ACHN (cell line): Measurements from ENCODE around the gene NECAP2.
"Not testable (repeated sequence)": the region's sequence is repeated elsewhere in the genome, so short reads cannot be mapped to it uniquely, and the experiment has no call there.

Experiments
- DNase-seq: peaks from one replicate; pipeline ENCODE4 v3.0.0-alpha.2; 2015
- in situ Hi-C: cut with HindIII; loops from 2 replicates; pipeline ENCODE4 v1.10.0; 2017; ENCODE audit warnings: low sequenced_read_pairs, low pct_ligation_motif_present, low pct_unique_long_range_greater_than_20kb

The NECAP2 gene

DNA sequence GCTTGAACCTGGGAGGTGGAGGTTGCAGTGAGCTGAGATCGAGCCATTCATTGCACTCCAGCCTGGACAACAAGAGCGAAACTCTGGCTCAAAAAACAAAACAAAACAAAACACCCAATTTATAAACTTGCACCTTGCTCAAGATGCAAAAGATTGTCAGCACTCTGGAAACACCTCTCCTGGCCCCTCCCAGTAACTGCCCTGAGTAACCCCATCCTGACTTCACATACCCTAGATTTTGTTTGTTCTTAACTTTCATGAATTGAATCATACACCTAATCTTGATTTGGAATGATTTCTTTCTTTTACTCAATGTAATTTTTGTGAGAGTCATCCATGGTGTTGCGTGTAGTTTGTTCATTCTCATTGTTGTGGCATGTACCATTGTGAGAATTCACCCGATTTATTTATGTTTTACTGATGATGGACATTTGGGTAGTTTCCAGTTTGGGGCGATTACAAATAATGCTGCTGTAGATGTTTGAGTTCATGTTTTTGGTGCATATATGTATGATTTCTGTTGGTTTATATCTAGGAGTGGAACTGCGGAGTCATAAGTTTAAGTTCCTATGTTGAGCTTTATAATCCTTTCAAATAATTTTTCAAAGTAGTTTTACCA is 10.4 kb downstream of the NECAP2 start:
- DNase-seq: no peak
- in situ Hi-C loops: no loop called here

DNA sequence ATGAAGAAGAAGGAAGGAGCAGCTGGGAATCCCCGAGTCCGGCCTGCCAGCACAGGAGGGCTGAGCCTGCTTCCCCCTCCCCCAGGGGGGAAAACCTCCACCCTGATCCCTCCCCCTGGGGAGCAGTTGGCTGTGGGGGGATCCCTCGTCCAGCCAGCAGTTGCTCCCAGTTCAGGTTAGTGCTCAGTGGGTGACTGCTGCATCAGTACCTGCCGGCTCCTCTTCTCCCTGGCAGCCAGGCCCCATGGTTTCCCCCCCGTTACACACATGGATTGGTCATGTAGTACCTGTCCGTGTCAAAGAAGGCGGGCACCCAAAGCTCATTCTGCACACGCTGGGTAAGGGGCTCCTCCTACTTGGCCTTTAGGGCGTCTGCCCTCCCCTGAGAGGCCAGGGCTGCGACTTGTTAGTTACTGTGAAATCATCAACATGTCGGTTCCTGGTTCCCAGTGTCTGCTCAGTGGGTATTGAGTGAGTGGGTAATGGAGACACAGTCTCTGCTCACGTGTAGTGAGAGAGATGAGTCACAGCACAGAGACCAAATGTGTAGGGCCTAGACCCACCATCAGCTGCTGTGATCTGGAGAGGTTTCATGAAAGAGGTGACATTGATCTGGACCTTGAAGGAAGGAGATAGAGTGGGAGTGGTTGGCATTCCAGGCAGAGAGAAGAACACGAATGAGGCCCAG is 11.5 kb downstream of the NECAP2 start:
- no peak for DNase-seq
- in situ Hi-C loops: no loop called here

DNA sequence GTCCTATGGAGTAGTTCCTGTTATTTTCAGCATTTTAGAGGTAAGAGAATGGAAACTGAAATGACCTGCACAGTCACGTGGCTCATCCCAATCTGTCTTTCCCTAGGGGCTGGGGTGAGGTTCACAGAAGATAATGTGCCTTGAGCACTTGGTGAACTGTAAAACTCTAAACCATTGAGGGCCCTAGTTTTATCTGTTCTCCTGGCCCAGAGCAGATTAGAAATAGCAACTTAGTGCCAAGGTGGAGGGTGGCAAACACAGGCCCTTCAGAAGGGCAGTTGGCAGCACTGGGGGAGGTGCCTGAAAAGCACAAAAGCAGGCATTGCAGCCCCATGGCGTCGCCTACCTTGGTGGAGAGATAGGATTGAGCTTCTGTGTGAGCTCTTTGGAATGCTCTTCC is 14.4 kb downstream of the NECAP2 start:
- in situ Hi-C loops, DNase-seq: not testable (repeated sequence)

DNA sequence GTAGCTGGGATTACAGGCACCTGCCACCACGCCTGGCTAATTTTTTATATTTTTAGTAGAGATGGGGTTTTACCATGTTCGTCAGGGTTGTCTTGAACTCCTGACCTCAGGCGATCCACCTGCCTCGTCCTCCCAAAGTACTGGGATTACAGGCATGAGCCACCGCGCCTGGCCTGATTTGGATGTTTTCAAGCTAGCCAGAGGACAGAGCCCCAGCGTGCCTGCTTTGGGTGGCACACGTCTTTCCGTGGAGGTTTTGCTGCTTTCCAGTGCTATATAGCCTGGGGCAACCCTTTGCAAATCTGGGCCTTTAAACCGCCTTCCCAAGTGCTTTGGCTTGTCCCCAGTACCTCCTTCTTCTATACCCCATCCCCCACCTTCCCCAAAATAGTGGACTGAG is 15.6 kb downstream of the NECAP2 start:
- DNase-seq, in situ Hi-C loops: not testable (repeated sequence)

DNA sequence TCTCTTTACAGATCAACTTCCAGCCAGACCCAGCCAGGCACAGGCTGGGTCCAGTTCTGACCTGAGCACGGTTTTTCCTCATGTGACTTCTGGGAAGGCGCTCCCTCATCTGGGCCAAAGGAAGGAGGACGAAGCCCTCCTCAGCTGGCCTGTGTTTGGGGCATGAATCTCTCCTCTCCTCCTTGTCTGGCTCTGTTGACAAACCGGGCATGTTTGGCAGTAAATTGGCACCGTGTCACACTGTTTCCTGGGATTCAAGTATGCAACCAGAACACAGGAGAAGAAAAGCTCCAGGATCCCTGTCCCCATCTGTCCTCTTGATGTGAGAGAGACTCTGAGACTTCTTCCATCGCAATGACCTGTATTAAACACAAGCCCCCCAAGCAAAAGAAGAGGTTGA is 18.3 kb downstream of the NECAP2 start:
- in situ Hi-C loops: no loop called here

DNA sequence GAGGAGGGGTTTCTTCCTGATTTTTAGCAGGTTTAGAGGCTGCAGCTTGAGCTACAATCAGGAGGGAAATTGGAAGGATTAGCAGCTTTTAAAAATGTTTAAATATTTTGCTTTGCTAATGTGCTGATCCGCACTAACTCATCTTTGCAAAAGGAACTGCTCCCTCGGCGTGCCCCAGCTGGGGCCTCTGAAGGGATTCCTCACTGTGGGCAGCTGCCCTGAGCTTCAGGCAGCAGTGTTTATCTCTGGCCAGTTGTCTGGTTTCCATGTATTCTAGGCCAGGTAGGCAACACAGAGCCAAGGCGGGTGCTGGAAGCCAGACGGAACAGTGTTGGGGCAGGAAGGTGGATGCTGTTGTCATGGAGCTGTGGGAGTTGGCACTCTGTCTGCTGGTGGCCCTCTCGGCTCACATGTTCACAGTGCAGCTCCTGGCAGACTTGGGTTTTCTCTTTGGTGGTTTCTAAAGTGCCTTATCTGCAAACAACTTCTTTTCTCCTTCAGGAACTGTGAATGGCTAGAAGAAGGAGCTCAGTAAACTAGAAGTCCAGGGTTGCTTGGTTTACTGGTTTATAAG is 18.9 kb downstream of the NECAP2 start:
- no peak for DNase-seq
- in situ Hi-C loops: no loop called here

More for the DNA sequence above, 18.3 kb downstream of the NECAP2 start:
- no peak for DNase-seq

DNA sequence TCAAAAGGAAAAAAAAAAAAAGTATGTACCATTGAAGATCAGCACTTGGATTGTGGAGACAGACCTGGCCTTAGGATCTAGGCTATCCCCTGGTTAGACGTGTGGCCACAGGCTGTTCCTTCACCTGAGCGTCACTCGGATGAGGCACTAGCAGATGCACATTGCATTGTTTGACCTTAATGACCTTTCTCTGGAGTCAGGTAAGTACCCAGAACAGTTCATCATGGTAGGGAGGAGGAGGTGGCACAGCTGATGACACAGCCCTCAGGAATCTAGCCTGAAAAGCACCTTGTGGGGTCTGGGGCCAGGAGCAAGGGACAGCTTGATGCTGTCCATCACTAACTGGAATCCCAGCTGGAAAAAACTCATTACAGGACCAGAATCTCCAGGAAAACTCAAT is 21.2 kb downstream of the NECAP2 start:
- no peak for DNase-seq
- in situ Hi-C loops: no loop called here

DNA sequence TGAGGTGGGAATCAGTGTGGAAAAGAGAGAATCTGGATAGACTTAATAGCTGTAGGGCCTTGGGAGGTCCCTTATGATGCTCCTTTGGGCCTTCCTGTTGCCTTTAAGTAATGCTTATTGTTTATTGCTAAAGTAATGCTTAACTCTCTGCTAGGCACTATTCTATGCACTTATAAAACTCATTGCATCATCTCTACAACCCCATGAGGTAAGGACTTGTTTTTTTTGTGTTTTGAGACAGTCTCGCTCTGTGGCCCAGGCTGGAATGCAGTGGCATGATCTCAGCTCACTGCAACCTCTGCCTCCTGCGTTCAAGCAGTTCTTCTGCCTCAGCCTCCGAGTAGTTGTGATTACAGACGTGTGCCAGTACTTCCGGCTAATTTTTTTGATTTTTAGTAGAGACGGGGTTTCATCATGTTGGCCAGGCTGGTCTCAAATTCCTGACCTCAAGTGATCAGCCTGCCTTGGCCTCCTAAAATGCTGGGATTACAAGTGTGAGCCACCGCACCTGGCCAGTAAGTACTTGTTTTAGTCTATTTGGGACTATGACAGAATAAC is 22.3 kb downstream of the NECAP2 start:
- no peak for DNase-seq
- in situ Hi-C loops: no loop called here

DNA sequence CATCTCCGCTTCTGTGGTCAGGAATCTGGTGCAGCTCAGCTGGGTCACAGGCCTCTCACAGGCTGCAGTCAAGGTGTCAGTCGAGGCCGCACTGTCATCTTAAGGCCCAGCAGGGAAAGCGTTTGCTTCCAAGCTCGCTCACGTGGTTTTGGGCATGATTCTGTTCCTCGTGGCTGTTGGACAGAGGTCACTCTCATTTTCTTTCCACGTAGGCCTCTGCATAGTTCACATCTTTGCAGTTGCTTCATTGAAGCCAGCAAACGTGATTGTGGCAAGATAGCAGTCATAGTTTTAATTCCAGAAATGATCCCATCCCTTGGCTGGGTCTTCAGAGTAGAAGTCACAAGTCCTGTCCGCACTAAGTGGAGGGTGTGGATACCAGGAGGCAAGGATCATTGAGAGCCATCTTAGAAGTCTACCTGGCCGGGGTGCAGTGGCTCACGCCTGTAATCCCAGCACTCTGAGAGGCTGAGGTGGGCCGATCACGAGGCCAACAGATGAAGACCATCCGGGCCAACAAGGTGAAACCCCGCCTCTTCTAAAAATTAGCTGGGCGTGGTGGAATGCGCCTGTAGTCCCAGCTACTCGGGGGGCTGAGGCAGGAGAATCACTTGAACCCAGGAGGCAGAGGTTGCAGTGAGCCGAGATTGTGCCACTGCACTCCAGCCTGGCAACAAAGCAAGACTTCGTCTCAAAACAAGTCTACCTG is 24.5 kb downstream of the NECAP2 start:
- in situ Hi-C loops: no loop called here
- no peak for DNase-seq

DNA sequence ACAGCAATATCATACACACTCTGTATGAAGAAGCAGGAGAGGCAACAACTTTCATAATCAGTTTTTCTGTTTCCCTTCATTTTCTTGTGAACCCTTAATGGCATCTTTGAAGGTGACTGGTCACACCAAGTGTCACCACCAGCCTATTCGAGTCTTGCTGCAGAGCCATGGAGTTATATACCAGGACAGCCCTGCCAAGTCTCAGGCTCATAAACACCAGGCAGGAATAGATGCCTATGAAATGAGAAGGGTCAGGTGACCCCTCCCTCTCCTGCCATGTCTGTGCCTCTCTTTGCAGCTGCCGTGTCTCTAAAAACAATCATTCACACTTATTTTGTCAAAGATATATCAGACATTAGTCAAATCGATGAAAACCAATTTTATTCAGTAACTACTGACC is 28.0 kb downstream of the NECAP2 start:
- in situ Hi-C loops: no loop called here
- no peak for DNase-seq

DNA sequence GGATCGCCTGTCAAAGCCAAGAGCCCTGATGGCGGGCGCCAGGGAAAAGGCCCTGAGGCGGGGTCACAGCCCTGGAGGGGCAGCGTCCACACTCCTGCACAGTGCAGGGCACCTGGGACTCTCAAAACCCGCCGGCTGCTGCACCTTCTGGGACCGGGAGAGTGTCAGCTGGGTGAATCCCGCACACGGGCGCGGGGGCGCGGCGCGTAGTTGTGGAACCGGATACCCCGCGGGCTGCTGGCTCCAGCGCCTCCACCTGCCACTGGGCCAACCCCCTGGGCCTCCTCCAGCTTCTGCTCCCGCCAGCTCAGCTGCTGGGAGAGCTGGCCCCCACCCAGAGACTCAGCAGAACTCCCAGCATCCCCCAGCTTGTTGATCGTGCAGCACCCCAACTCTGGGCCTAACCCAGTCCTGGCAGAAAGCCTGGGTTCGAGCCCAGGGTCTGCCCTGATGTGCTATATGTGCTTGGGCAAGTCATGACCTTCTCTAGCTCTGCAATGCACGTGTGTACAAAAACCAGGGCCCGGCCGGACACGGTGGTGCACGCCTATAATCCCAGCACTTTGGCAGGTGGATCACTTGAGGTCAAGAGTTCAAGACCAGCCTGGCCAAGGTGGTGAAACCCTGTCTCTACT is 33.8 kb downstream of the NECAP2 start:
- no peak for DNase-seq
- in situ Hi-C loops: no loop called here

DNA sequence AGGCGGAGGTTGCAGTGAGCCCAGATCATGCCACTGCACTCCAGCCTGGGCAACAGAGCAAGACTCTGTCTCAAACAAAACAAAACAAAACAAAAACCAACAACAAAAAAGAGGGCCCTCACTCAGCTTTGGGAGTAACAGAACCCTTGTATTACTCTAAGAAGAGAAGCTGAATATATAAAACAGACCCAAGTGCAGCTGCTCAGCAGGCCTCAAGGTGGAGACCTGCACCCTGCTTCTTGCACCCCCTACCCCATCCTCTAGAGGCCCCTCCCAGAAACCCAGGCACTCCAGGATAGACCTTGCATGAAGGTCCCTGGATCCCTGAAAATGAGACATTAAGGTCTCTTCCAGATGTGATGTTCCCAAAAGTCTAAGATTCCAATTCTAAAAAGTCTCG is 34.4 kb downstream of the NECAP2 start:
- peak; percentile 9 for DNase-seq
- in situ Hi-C loops: not testable (repeated sequence)

DNA sequence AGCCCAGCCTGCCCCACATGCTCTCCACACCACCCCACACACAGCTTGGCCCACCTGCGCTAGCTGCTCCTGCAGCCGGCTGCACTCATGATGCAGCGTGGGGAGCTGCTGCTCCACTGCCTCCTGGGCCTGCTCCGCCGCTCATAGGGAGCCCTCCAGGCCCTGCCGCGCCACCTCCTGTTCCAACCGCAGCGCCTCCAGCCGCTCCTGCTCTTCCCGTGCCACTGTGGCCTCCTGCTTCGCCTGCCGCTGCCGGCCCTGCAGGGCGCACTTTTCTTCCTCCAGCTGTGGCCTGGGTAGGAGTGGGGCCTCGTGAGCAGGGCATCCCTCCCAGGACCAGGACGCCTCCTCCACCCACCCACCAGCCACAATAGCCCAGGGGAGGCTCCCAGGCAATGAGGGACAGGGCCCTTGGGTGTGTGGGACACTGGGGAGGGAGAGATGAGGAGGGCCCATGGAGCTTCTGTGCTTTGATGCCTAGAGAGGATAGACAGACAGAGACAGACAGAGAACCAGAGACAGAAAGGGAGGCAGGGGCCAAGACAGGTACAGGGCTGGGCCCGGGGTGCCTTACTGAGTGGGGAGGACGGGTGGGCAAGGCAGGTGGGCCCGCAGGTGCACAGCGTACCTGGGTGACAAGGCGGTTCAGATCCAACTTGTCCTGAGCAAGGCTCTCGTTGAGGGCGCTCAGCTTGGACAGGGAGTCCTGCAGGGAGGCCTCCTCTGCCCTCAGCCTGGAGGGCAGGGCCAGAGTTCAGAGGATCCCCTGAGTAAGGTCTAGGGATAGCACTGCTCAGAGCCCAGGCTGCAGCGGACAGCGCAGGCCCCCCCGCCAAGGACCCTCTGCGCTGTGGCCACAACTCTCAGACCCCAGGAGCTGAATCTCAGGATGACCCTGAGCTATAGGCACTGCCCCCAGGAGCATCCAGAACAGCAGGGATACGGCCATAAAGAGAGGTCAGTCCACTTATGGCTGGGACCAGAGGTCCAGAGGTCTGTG is 35.5 kb downstream of the NECAP2 start:
- DNase-seq, in situ Hi-C loops: not testable (repeated sequence)

DNA sequence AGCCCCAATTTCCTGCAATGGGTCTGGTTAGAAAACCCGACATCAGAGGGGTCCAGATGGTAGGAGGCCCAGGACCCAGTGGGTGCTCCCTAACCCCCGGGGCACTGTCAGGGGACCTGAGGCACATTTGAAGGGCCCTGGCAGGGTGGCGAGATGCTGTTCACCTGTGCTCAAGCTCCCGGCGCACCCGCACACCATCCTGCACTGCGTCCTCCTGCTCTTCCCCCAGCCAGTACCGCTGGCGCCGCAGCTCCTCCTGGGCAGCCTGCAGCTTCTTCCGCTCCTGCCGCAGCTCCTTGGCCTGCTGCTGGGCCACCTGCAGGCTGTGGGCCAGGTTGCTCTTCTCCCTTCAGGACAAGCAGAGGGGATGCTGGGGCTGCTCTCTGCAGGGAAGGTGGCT is 37.6 kb downstream of the NECAP2 start:
- in situ Hi-C loops: no loop called here
- DNase-seq: no peak

DNA sequence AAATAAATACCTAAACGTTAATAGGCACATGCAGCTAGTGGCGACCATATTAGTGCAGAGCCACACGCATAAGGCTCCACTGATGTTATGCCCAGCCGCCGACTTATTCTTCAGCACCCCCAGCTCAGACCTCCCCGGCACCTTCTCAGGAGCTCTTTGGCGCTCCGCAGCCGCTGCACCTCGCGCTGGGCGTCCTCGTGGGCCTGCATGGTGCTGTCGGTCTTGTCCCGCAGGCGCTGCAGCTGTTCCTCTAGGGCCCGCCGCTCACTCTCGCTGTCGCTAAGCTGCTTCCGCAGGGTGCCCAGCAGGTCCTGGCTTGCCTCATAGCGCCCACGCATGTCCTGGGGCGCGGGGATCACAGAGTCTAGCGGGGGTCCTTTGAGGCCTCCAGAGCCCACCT is 42.6 kb downstream of the NECAP2 start:
- in situ Hi-C loops: not testable (repeated sequence)

DNA sequence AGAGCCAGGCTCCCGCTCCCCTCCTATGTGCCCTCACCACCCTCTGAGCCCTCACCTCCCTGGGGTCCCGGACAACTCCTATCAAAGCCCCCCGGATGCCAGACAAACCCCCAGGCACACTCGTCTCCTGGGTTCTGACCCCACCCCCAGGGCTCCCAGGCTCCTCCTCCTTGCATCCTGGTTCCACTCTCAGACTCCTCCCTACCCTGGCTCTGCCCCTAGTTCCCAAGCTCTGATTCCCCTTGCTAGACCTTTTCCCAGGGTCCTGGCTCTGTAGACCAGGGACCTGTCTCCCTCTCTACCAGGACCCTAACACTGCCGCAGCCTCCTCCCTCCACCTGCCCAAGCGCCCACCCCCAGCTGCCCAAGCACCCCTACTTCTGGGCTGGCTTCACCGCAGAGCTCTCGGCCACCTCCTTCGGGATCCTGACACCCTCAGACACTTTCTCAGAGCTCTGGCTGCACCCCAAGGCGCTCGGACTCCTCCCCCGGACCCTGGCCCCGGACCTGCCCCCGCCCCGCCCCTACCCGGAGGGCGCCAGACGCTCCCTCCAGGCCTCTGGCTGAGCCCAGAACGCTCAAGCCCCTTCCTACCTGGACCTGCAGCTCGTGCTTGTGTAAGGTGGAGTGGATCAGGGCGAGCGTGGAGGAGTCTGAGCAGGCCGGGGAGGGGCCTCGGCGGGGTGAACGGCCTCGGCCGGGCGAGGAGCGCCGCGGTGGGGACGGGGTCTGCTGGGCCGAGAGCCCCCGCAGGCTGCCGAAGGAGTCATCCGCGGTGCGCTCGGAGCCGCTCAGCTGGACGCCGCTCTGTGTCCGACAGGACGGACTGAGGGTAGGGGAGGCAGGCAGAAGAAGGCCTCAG is 43.3 kb downstream of the NECAP2 start:
- in situ Hi-C loops, DNase-seq: not testable (repeated sequence)

More for the DNA sequence above, 42.6 kb downstream of the NECAP2 start:
- not testable (repeated sequence) for DNase-seq

DNA sequence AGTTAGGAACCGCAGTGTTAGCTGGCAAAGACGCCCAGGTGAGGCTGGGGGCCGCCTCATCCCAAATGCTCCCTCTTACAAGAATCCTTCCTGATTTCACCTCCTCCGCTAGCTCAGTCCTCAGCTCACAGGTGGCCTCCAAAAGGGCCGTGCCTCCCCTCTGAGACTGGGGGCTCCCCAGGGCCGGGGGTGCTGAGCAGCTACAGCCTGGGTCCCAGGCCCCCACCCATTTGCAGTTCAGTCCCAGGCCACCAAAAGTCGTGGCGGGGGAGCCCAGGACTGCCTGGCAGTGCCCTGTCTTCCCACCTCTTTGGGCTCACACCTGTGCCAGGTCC is 43.9 kb downstream of the NECAP2 start:
- DNase-seq: no peak
- in situ Hi-C loops: no loop called here
